K562 (cell line): Measurements from ENCODE around the gene SCP2. TPM values are rescaled to one million over a fixed set of nuclear protein-coding genes. Genes with fewer than 3 reads are reported as not detected.

Experiments used
- DPF2 ChIP-seq: fragments of 450-650 bp; IDR thresholded peaks from 2 replicates; pipeline ENCODE4 v1.6.1; 2016
- KDM1A ChIP-seq, 2 experiments: fragments of 450-650 bp; IDR thresholded peaks; 2 replicates each; pipeline ENCODE4 v1.6.1; 2016; ENCODE audit warnings: mild to moderate bottlenecking in 2 of 2
- MGA ChIP-seq: fragments of 450-650 bp; IDR thresholded peaks from 2 replicates; pipeline ENCODE4 v1.6.1; 2016; ENCODE audit warnings: mild to moderate bottlenecking, moderate library complexity
- NCOA1 ChIP-seq: fragments of 450-650 bp; IDR thresholded peaks from 2 replicates; pipeline ENCODE4 v1.6.1; 2016; ENCODE audit warnings: low read depth
- NFIC ChIP-seq: fragments of 450-650 bp; IDR thresholded peaks from 2 replicates; pipeline ENCODE4 v1.6.1; 2017; ENCODE audit warnings: mild to moderate bottlenecking, inconsistent platforms
- POLR3A ChIP-seq: IDR thresholded peaks from 2 replicates; pipeline ENCODE4 v1.6.1; 2011; ENCODE audit warnings: borderline replicate concordance, mild to moderate bottlenecking, moderate library complexity; ENCODE audit not compliant: insufficient read length, insufficient read depth; ENCODE audit errors: extremely low read depth
- RB1 ChIP-seq: fragments of 450-650 bp; IDR thresholded peaks from 2 replicates; pipeline ENCODE4 v1.6.1; 2017; ENCODE audit warnings: low read depth, mild to moderate bottlenecking
- RBFOX2 ChIP-seq: fragments of 200-400 bp; formaldehyde crosslinking; IDR thresholded peaks from 2 replicates; pipeline ENCODE4 v1.6.1; 2017; ENCODE audit warnings: low read depth, mild to moderate bottlenecking, low read length, moderate library complexity
- SMAD2 ChIP-seq: fragments of 150-350 bp; IDR thresholded peaks from 2 replicates; pipeline ENCODE4 v1.6.1; 2014; ENCODE audit warnings: low read depth, mild to moderate bottlenecking, low read length
- TFAP4 ChIP-seq: sonication (generic); formaldehyde crosslinking; IDR thresholded peaks from 2 replicates; pipeline ENCODE4 v1.8.0; 2022; ENCODE audit warnings: missing genetic modification reagents, mild to moderate bottlenecking, moderate library complexity, borderline replicate concordance
- polyA plus RNA-seq, 8 experiments: library from polyadenylated mRNA; depleted of rRNA in 4 of 8; stranded (reverse) in 5 of 8; unstranded in 3 of 8; fragments of >200 nt; fragmentation: Nextera tagmentation in 2 of 8; fragmentation: Illumina TruSeq in 1 of 8; extraction: Ambion mirVana in 2 of 8; extraction: Trizol in 1 of 8; gene quantifications; 2 replicates each; pipeline versions ENCODE4 v1.2.1 to v1.2.3, GENCODE V29; 2011 to 2014; ENCODE audit warnings: inconsistent platforms in 1 of 8, missing spikeins in 1 of 8
- total RNA-seq, 7 experiments: library from RNA; depleted of rRNA in 6 of 7; stranded (reverse); fragments of >200 nt in 6 of 7; fragmentation: Illumina TruSeq in 2 of 7; extraction: Trizol in 2 of 7; gene quantifications; 2 replicates each; pipeline versions ENCODE4 v1.2.1 to v1.2.3, GENCODE V29; 2011 to 2021; ENCODE audit warnings: low replicate concordance in 1 of 7
- TF ChIP-seq, protein P1 (sequence below): sonication (generic); formaldehyde crosslinking; IDR thresholded peaks from 2 replicates; pipeline ENCODE4 v1.8.1; 2023; ENCODE audit warnings: mild to moderate bottlenecking, missing genetic modification reagents
- TF ChIP-seq, protein P2 (sequence below): fragments of 450-650 bp; IDR thresholded peaks from 2 replicates; pipeline ENCODE4 v1.6.1; 2016; ENCODE audit warnings: missing biosample characterization, missing genetic modification characterization

The SCP2 gene
- total and polyA plus RNA-seq, 9 of the 15 experiments (the other 6 are each of a cell fraction or from before 2014, with no cell fraction given): 63.8 to 258 (median 106) TPM

GRCh38 chr1:52913537-52913936, 13.5 kb upstream of the SCP2 start (continued):
- TF ChIP-seq MGA (peak; percentile 85), POLR3A (no peak), DPF2 (peak; percentile 35; the same call in 1 of the 2 replicates), RB1 (peak; percentile 19; the same call in 1 of the 2 replicates), SMAD2 (no peak), NFIC (0 out of 2 replicates have a peak, but pooled peaks have one; percentile 18), RBFOX2 (no peak), TFAP4 (CRISPR knock-in tag) (peak; percentile 51; the same call in 1 of the 2 replicates), NCOA1 (0 out of 2 replicates have a peak, but pooled peaks have one; percentile 26), KDM1A (IDR thresholded peaks at IDR 0.05) (peak in 1 of 2 experiments; percentile 62; a peak in 2 of 4 replicates)
- TF ChIP-seq, protein P1, sequence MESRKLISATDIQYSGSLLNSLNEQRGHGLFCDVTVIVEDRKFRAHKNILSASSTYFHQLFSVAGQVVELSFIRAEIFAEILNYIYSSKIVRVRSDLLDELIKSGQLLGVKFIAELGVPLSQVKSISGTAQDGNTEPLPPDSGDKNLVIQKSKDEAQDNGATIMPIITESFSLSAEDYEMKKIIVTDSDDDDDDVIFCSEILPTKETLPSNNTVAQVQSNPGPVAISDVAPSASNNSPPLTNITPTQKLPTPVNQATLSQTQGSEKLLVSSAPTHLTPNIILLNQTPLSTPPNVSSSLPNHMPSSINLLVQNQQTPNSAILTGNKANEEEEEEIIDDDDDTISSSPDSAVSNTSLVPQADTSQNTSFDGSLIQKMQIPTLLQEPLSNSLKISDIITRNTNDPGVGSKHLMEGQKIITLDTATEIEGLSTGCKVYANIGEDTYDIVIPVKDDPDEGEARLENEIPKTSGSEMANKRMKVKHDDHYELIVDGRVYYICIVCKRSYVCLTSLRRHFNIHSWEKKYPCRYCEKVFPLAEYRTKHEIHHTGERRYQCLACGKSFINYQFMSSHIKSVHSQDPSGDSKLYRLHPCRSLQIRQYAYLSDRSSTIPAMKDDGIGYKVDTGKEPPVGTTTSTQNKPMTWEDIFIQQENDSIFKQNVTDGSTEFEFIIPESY (CRISPR knock-in tag): peak; percentile 61; the same call in 1 of the 2 replicates
- TF ChIP-seq, protein P2, sequence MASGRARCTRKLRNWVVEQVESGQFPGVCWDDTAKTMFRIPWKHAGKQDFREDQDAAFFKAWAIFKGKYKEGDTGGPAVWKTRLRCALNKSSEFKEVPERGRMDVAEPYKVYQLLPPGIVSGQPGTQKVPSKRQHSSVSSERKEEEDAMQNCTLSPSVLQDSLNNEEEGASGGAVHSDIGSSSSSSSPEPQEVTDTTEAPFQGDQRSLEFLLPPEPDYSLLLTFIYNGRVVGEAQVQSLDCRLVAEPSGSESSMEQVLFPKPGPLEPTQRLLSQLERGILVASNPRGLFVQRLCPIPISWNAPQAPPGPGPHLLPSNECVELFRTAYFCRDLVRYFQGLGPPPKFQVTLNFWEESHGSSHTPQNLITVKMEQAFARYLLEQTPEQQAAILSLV: peak; percentile 57; the same call in 1 of the 2 replicates
